Stromal cell of bone marrow (primary cell): ENCODE data around the gene SH3BGRL.

Experiments used
- DNase-seq: peaks from one replicate; pipeline ENCODE4 v3.0.0-alpha.2; 2012; ENCODE audit warnings: low read depth

Gene SH3BGRL

DNA sequence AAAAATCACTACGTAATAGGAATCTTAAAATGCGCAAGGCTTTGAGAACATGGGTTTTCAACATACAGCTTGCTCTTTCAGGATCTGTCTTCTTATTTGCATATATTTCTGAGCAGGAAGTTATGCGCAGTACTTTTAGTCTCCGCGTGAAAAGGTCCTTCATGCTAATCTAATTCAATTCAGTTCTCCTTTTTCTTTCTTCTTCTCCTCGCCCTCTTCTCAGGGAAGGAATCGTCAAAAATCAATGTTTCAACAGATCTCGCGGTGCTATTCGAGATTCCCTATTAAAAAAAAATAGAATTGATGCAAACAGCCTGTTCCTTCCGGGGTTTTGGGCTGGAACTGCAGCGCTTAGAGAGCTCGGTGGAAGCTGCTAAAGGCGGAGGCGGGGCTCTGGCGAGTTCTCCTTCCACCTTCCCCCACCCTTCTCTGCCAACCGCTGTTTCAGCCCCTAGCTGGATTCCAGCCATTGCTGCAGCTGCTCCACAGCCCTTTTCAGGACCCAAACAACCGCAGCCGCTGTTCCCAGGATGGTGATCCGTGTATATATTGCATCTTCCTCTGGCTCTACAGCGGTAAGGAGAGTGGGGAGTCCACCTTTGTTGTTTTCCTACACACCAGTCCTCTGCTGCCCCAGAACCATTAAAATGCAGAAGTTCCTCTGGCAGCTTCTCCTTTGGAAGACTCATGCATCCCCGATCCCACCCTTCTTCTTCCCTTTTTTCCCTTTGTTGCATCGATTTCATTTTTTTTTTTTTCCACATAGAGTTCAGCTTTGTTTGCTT, at the start of gene SH3BGRL, which contains the start of gene HMGN5:
SH3BGRL (plus strand) TSS at position 432 of the 785 bp plus-strand sequence; CDS start at position 531, 99 bp downstream.
HMGN5 (minus strand) TSS at position 243 of the 785 bp plus-strand sequence. CDS start 80,364 bp downstream, outside the sequence.
- peak; percentile 76 for DNase-seq

GRCh38 chrX:81168391-81168790, 33.5 kb upstream of the SH3BGRL start:
- DNase-seq = no peak

GRCh38 chrX:81174286-81174685, 27.6 kb upstream of the SH3BGRL start:
- peak; percentile 5 for DNase-seq

DNA sequence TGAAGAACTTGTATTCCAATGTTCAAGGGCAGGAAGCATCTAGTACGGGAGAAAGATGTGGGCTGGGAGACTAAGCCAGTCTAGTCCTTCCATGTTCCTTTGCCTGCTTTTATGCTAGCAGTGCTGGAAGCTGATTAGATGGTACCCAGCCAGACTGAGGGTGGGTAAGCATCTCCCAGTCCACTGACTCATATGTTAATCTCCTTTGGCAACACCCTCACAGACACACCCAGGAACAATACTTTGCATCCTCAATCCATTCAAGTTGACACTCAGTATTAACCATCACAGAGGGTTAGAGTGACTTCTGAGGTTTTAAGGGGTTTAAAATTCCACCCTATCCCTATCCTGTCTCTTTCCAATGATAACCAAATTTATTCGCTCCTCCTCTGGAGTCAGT, 6.6 kb upstream of the SH3BGRL start:
- no peak for DNase-seq

GRCh38 chrX:81195712-81196111, 6.2 kb upstream of the SH3BGRL start:
- peak; percentile 26 for DNase-seq

GRCh38 chrX:81201071-81201470, 831 bp upstream of the SH3BGRL start:
- DNase-seq = no peak

- peak; percentile 8 for DNase-seq
Measured at GRCh38 chrX:81202456-81202819, 536 bp downstream of the SH3BGRL start.

DNA sequence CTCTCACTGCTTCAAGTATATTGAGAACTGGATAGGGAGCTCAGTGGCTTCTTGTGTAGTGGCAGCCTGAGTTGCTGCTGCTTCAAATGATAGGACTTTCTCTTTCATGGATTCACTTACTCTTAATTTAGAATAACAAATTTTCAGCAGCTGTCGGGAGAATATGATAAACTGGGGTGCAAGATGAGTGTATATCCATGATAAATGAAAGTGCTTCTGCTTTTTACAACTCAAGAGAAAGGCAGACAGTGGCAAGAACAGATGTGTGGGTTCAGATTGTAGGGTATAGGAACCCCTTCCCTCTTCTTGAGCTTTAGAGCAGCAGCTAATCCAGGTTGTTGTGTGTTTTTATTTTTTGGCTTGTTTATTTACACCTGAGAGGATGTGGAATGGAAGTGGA, 1.0 kb downstream of the SH3BGRL start:
- DNase-seq = no peak

- no peak for DNase-seq
Measured at GRCh38 chrX:81205551-81205950, 3.6 kb downstream of the SH3BGRL start.

DNA sequence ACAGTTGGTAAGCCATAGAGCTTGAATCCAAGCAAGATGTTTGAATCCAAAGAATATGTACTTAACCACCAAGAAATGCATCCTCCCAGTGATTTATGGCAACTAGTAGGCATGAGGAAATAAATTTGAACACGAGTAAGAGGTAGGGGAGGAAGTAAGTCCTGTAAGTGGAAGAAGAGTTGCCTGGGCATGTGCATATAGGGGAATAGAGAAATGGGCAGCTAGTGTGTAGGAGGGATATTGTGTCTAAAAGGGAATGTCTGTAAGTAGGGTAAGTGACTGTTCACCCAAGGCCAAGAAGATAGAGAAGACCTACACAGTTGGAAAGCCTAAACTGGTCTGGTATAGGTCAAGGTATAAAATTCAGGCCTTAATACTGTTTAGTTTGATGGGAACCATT, 4.6 kb downstream of the SH3BGRL start:
- DNase-seq = no peak

- DNase-seq = no peak
Measured at GRCh38 chrX:81208916-81209315, 7.0 kb downstream of the SH3BGRL start.

- no peak for DNase-seq
Measured at GRCh38 chrX:81215685-81216084, 13.8 kb downstream of the SH3BGRL start.

- no peak for DNase-seq
Measured at GRCh38 chrX:81229229-81229628, 27.3 kb downstream of the SH3BGRL start.

GRCh38 chrX:81229901-81230300, 28.0 kb downstream of the SH3BGRL start:
- DNase-seq = no peak

DNA sequence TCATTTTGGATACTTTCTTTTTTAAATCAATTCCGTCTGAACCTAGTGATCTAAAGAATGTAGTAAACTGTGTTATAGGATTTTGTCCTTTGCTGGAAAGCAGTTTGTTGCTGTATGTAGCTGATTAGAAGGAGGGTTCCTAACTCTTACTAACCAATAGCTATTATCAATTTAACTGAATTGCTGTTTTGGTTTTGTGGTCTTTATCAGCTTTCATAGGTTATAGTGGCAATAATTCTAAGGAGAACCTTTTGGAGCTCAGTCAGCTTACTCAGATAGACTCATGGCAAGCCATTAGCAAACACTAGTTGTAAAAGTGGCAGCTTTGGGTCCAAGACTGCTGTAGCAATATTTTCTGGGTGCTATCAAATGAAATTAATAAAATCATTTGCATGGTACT, 29.6 kb downstream of the SH3BGRL start:
- DNase-seq = no peak

DNA sequence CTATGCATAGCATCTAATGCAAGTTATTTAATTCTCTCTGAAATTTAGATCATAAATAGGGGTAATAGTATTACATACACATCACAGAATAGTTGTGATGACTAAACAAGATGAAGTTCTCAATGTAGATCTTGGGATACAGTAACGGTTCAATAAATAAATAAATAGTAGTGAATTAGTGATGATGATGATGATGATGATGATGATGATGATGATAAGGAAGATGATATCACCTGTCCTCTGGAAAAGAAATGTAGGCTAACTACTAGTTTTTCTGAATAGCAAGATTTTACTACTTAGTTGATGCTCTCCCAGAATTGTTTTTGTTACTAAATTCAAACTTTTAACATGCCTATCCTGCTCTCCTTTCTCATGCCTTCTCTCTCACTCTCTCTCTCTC, 30.3 kb downstream of the SH3BGRL start:
- DNase-seq = no peak

- no peak for DNase-seq
Measured at GRCh38 chrX:81237516-81237915, 35.6 kb downstream of the SH3BGRL start.

- no peak for DNase-seq
Measured at GRCh38 chrX:81238166-81238565, 36.3 kb downstream of the SH3BGRL start.

GRCh38 chrX:81240701-81241331, 38.9 kb downstream of the SH3BGRL start:
- DNase-seq = no peak

- DNase-seq = no peak
Measured at GRCh38 chrX:81241753-81242152, 39.9 kb downstream of the SH3BGRL start.

- DNase-seq = no peak
Measured at GRCh38 chrX:81255876-81256275, 54.0 kb downstream of the SH3BGRL start.

- DNase-seq = no peak
Measured at GRCh38 chrX:81257817-81258216, 55.9 kb downstream of the SH3BGRL start.

GRCh38 chrX:81259020-81259713, 57.3 kb downstream of the SH3BGRL start:
- DNase-seq = peak; percentile 19
